ENCODE data around the gene ZNF320. TPM values are rescaled to one million over a fixed set of nuclear protein-coding genes. Genes with fewer than 3 reads are reported as not detected.

The ZNF320 gene
- total RNA-seq, 1 experiment from 2014 or later, result 6.0 TPM

Small RNA genes lying within 50 kb of the gene (small RNA-seq; reads per million reads assigned to genes)
- 0.22 reads per million for gene ZNF320

Other genes starting within 250 kb of the ZNF320 start
- 1.3 and 3.3 TPM in 2 replicates for gene ZNF611, start 162.6 kb downstream of the ZNF320 start, total RNA-seq (2014; rRNA removed; shearing (Covaris generic))
- gene ZNF600, start 110.8 kb downstream of the ZNF320 start, total RNA-seq (2014; rRNA removed; shearing (Covaris generic)), result 4.0 and 6.6 TPM in 2 replicates
- 13.2 and 17.1 TPM in 2 replicates for gene ZNF28, start 76.0 kb downstream of the ZNF320 start, total RNA-seq (2014; rRNA removed; shearing (Covaris generic))
- 30.4 and 31.0 TPM in 2 replicates for gene ZNF468, start 40.0 kb downstream of the ZNF320 start, total RNA-seq (2014; rRNA removed; shearing (Covaris generic))
- 8.2 and 10.0 TPM in 2 replicates for gene ZNF888, start 25.8 kb upstream of the ZNF320 start, total RNA-seq (2014; rRNA removed; shearing (Covaris generic))
- 8.9 and 12.3 TPM in 2 replicates for gene ZNF816, start 65.2 kb upstream of the ZNF320 start, total RNA-seq (2014; rRNA removed; shearing (Covaris generic))
- not detected in 2 replicates for gene ERVV-1, start 116.3 kb upstream of the ZNF320 start, total RNA-seq (2014; rRNA removed; shearing (Covaris generic))
- gene ERVV-2, start 147.1 kb upstream of the ZNF320 start, total RNA-seq (2014; rRNA removed; shearing (Covaris generic)), result not detected in 2 replicates
- 8.5 and 14.9 TPM in 2 replicates for gene ZNF160, start 205.8 kb upstream of the ZNF320 start, total RNA-seq (2014; rRNA removed; shearing (Covaris generic))
- not detected in 2 replicates for gene ZNF415, start 235.3 kb upstream of the ZNF320 start, total RNA-seq (2014; rRNA removed; shearing (Covaris generic))

All from HT-29 (cell line).